ENCODE measurements around the gene MCL1.
A peak's percentile ranks its signal among the peaks of the same experiment; 100 is the strongest.

Gene MCL1

DNA sequence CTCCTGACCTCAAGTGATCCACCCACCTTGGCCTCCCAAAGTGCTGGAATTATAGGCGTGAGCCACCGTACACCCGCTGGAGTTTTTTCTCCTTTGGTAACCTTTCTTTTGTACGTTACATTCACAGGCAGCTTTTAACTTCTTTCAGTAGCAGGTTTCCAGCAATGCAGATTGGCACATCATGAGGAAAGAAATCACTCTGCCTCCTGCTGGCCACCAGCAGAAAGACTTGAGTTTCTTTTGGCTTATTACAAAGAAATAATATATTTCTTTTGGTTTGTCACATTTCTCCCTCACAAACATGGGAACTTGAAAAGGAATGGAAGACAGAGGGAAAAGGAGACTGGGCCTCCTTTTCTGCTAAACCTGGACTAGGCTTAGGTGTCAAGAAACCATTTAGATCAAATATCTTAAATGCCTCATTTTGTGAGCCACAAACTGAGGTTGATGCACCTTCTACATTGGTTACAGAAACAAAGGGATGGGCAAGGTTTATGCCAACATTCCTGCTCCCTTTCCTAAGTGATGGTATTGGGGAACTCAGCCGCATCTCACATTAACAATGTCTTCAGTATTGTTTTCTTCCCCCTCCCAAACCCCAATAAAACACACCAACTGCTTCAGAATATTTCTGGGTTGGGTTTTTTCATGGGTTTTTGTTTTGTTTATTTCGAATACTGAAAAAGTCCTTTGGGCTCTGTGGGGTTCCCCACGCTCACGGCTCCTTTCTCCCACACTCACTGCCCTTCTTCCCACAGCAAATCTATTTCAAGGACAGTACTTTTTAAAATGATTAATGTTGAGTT is 42.3 kb upstream of the MCL1 start:
- TF ChIP-seq, protein P1, sequence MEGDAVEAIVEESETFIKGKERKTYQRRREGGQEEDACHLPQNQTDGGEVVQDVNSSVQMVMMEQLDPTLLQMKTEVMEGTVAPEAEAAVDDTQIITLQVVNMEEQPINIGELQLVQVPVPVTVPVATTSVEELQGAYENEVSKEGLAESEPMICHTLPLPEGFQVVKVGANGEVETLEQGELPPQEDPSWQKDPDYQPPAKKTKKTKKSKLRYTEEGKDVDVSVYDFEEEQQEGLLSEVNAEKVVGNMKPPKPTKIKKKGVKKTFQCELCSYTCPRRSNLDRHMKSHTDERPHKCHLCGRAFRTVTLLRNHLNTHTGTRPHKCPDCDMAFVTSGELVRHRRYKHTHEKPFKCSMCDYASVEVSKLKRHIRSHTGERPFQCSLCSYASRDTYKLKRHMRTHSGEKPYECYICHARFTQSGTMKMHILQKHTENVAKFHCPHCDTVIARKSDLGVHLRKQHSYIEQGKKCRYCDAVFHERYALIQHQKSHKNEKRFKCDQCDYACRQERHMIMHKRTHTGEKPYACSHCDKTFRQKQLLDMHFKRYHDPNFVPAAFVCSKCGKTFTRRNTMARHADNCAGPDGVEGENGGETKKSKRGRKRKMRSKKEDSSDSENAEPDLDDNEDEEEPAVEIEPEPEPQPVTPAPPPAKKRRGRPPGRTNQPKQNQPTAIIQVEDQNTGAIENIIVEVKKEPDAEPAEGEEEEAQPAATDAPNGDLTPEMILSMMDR (IDR thresholded peaks at IDR 0.05) = peak; percentile 89
- TF ChIP-seq ZFX (IDR thresholded peaks at IDR 0.05; ENCODE audit: borderline replicate concordance) = no peak
- peak overlapping the region; percentile 5 for H3K27ac ChIP-seq

GRCh38 chr1:150620919-150621318 is 41.5 kb upstream of the MCL1 start:
- TF ChIP-seq, protein P1 (IDR thresholded peaks at IDR 0.05) = no peak
- TF ChIP-seq ZFX (IDR thresholded peaks at IDR 0.05; ENCODE audit: borderline replicate concordance) = no peak
- H3K27ac ChIP-seq = peak overlapping the region; percentile 5

GRCh38 chr1:150619576-150620509 is 40.4 kb upstream of the MCL1 start:
- H3K27ac ChIP-seq = peak overlapping the region; percentile 5; the same call in 1 of the 2 replicates
- TF ChIP-seq, protein P1 (IDR thresholded peaks at IDR 0.05) = no peak
- no peak for TF ChIP-seq ZFX (IDR thresholded peaks at IDR 0.05; ENCODE audit: borderline replicate concordance)

DNA sequence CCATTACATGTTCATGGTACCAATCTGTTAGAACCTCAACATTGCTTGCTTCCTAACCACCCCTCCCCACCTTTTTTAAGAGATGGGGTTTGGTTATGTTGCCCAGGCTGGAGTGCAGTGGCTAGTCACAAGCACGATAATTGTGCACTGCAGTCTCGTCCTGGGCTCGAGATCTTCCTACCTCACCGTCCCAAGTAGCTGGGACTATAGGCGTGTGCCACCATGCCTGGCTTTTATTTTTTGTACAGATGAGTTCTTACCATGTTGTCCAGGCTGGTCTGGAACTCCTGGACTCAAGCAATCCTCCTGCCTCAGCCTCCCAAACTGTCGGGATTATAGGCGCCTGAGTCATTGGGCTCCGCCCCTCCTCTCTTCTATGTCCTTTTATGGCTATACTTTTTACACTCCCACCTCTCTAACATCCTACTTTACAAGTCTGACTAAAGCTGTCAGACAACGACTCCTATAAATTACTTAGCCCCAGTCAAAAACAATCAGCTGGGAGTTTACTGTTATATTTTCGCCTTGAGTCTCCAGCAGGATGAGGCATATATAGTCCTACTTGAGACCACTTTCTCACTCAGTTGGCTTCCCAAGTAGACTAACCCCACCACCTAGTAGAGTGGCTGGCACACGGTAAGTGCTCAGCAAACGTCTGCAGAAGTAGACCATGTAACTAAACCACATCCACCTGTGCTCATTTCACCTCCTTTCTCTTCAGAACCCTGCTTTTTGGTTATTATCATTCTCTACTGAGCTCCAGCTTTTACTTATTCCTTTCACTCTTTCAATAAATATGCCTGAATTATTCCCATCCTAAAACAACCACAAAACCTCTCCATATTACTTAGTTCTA is 36.2 kb upstream of the MCL1 start:
- TF ChIP-seq ZFX (IDR thresholded peaks at IDR 0.05; ENCODE audit: borderline replicate concordance) = no peak
- TF ChIP-seq, protein P1 (IDR thresholded peaks at IDR 0.05) = no peak
- peak overlapping the region; percentile 40 for H3K27ac ChIP-seq

DNA sequence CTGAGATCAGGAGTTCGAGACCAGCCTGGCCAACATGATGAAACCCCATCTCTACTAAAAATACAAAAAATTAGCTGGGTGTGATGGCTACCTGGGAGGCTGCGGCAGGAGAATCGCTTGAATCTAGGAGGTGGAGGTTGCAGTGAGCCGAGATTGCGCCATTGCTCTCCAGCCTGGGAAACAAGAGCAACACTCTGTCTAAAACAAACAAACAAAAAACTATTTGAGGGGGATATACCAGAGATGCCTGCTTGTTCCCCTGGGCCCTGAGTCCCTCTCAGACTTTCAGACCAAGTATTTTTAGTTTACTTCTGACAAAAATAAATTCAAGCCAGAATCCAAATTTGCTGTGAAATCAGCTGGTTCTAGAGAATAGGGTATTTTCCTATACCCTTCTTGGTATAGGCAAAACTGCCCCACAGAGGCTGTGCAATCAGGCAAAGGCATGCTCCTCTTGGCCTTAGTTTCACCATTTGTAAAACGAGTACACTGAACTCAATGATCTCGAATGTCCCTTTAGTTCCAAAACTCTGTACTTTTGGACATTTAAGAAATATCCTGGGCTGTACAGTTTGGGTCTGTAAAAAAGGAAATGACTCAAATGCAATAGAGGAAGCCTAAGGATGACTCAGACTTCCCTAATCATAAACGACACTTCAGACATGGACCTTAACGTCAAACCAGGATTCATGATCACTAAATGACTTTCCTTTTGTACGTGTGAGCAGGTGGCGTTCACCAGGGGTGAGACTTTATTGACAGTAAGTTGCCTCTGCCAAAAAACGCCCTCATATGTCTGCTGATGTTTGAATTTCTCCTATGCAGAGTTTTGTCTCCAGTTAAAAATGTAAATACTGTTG is 33.9 kb upstream of the MCL1 start:
- no peak for TF ChIP-seq ZFX (IDR thresholded peaks at IDR 0.05; ENCODE audit: borderline replicate concordance)
- TF ChIP-seq, protein P1 (IDR thresholded peaks at IDR 0.05) = no peak
- H3K27ac ChIP-seq = peak overlapping the region; percentile 17

DNA sequence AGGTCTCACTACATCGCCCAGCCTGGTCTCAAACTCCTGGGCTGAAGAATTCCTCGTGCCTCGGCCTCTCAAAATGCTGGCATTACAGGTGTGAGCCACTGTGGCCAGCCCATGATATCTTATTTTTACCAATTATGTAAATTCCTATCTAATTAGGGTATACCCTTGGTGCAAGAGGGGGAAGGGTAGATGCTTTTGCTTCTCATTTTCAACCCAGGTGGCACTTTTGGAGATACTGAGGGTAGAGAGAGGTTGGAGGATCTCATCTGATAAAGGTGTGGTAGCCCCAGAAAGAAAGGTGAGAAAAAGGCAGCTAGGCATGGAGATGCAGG is 32.6 kb upstream of the MCL1 start:
- H3K27ac ChIP-seq = no peak overlapping the region
- TF ChIP-seq ZFX (IDR thresholded peaks at IDR 0.05; ENCODE audit: borderline replicate concordance) = no peak

All from 22Rv1 (cell line).